Measurements from ENCODE around the gene ALX4. TPM values are rescaled to one million over a fixed set of nuclear protein-coding genes. Genes with fewer than 3 reads are reported as not detected.

The ALX4 gene
- total RNA-seq, 2 experiments from 2014 or later = not detected

DNA sequence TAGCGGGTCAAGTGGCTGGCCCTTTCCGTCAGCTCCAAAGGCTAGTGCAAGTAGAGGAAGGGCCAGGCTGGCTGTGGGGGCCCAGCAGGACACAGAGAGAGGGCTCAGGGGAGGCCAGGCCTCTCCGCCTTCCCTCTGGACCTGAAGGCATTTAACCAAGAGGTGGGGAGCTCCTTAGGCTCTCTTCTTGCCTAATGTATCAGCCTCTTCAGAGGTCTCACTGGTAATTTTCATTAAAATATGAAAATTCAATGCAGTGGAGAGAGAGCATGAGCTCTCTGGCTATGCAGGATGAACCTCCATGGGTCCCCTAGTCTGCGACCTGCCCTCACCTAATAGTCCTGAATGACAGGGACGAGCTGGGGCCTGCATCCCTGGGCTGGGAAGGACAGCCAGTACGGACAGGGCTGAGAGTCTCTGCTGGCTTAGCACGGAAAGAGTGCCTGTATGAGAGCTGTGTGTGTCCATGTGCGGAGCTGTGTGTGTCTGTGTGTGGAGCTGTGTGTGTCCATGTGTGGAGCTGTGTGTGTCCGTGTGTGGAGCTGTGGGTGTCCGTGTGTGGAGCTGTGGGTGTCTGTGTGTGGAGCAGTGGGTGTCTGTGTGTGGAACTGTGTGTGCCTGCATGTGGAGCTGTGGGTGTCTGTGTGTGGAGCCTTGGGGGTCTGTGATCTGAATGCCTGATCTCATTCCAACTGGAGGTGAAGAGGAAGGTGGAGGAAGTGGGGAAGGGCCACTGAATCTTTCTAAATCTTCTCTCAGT, 2.4 kb downstream of the ALX4 start:
- H3K4me3 Mint-ChIP-seq = no peak overlapping the region
- no peak for DNase-seq
- H3K36me3 Mint-ChIP-seq (ENCODE audit: low read depth) = peaks cover 13% of the 10 kb centered on the region
- ChIA-PET POLR2A (interaction anchor here (1.8 kb wide), 1 partner anchor 13 kb away, joined by 4 read pairs; no protein-coding TSS in a partner anchor), CTCF (interaction anchor here (0.7 kb wide), 1 partner anchor 9 kb away, joined by 3 read pairs; no protein-coding TSS in a partner anchor)
- H3K27ac Mint-ChIP-seq = no peak overlapping the region
- H3K27me3 Mint-ChIP-seq = peaks cover 92% of the 10 kb centered on the region
- H3K9me3 Mint-ChIP-seq = no peaks in the 10 kb centered on the region
- peaks cover 36% of the 10 kb centered on the region for H3K4me1 Mint-ChIP-seq

- ChIA-PET CTCF (no interaction called here), POLR2A (interaction anchor here (1.8 kb wide), 1 partner anchor 13 kb away, joined by 4 read pairs; no protein-coding TSS in a partner anchor)
- Mint-ChIP-seq H3K36me3 (ENCODE audit: low read depth) (peaks cover 13% of the 10 kb centered on the region), H3K4me3 (peak overlapping the region; percentile 81), H3K27me3 (peaks cover 92% of the 10 kb centered on the region), H3K4me1 (peaks cover 36% of the 10 kb centered on the region), H3K9me3 (no peaks in the 10 kb centered on the region), H3K27ac (no peak overlapping the region)
- no peak for DNase-seq
Observed at GRCh38 chr11:44306918-44307244, 3.1 kb downstream of the ALX4 start.

- H3K9me3 Mint-ChIP-seq = no peaks in the 10 kb centered on the region
- DNase-seq = no peak
- peaks cover 36% of the 10 kb centered on the region for H3K4me1 Mint-ChIP-seq
- peaks cover 89% of the 10 kb centered on the region for H3K27me3 Mint-ChIP-seq
- peak overlapping the region; percentile 81 for H3K4me3 Mint-ChIP-seq
- H3K36me3 Mint-ChIP-seq (ENCODE audit: low read depth) = peaks cover 13% of the 10 kb centered on the region
- ChIA-PET CTCF (no interaction called here), POLR2A (no interaction called here)
- H3K27ac Mint-ChIP-seq = no peak overlapping the region
Observed at GRCh38 chr11:44306052-44306917, 3.7 kb downstream of the ALX4 start.

DNA sequence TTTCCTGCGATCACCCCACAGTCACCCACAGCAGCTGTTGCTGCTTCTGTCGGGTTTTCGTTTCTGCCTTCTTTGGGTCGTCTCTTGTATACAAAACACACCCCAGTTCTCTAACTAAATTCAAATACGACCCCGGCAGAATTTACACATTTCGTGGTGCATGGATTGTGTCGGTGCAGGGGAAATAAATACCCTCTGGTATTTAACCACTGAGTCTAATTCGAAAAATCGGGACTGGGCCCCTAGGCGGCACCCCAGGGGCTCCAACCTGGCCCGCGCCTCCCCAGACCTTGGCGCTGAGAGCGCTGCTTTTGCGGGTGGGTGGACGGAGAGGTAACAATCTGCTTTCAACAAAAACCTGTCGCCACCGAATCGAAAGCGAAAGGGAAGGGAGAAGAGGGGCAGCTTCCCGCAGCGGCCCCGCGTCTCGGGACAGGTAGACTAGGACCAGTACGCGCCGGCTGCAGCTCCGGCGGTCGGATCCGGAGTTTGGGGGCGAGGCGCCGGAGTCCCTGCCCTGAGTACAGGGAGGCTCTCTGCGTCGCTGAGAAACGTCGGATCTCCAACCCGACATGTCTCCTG, 4.4 kb downstream of the ALX4 start:
- H3K9me3 Mint-ChIP-seq = no peaks in the 10 kb centered on the region
- ChIA-PET CTCF (interaction anchor here (1.2 kb wide), 1 partner anchor 142 kb away, joined by 3 read pairs; no protein-coding TSS in a partner anchor), POLR2A (interaction anchor here (1.3 kb wide), 1 partner anchor 12 kb away, joined by 4 read pairs; no protein-coding TSS in a partner anchor)
- H3K36me3 Mint-ChIP-seq (ENCODE audit: low read depth) = peaks cover 9% of the 10 kb centered on the region
- H3K4me1 Mint-ChIP-seq = peaks cover 34% of the 10 kb centered on the region
- H3K4me3 Mint-ChIP-seq = peak overlapping the region; percentile 81
- DNase-seq = peak; percentile 63
- no peak overlapping the region for H3K27ac Mint-ChIP-seq
- peaks cover 82% of the 10 kb centered on the region for H3K27me3 Mint-ChIP-seq

- H3K36me3 Mint-ChIP-seq (ENCODE audit: low read depth) = peaks cover 9% of the 10 kb centered on the region
- no peaks in the 10 kb centered on the region for H3K9me3 Mint-ChIP-seq
- H3K4me3 Mint-ChIP-seq = peak overlapping the region; percentile 81
- peaks cover 34% of the 10 kb centered on the region for H3K4me1 Mint-ChIP-seq
- ChIA-PET POLR2A (interaction anchor here (1.3 kb wide), 1 partner anchor 12 kb away, joined by 4 read pairs; no protein-coding TSS in a partner anchor), CTCF (interaction anchor here (1.2 kb wide), 2 partner anchors 19 to 141 kb away, joined by 3 read pairs; no protein-coding TSS in a partner anchor)
- no peak overlapping the region for H3K27ac Mint-ChIP-seq
- DNase-seq = no peak
- H3K27me3 Mint-ChIP-seq = peaks cover 82% of the 10 kb centered on the region
Observed at GRCh38 chr11:44305026-44305469, 4.9 kb downstream of the ALX4 start.

DNA sequence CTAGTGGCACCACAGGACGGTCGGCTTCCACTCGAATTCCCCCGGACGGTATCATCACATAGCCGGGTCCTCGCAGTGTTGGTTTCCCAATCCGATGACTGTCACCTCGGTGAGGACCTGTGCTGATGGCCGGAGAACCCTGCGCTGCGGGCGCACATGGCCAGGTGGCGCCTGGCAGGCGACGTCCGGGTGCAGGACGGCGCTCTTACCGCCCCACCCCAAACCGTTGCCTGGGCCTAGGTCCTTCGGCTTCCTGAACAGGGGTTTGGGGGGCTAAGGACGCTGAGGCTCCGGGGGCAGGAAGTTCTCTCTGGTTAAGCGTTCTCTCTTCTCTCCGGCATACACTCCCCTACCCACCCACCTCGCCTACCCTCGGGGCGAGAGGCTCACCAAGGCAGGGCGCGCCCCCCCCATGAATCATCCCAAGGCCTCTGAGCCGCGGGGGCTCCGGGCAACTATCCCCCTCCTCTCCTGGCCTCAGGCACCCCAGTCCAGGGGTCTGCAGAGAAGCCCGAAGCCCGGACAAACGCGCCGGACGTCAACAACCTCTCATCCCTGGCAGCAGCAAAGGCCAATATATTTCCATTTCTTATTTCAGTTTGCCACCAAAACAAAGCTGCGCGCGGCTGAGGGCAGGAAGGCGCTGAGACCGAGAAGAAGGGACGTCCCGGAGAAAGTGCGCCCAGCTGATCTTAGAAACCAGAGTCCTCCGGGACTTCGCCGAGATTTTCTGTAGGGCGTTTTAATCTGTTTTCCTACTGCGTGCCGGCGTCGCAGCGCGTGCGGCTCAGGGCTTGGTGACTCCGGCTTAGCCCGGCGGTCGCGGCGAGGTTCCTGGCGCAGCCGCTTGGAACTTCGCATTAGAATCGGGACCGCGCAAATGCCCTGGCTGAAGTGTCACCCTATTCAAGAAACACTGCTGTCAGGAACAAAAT, 5.6 kb downstream of the ALX4 start:
- ChIA-PET POLR2A (interaction anchor here (1.3 kb wide), 1 partner anchor 13 kb away, joined by 4 read pairs; no protein-coding TSS in a partner anchor), CTCF (interaction anchor here (1.2 kb wide), 2 partner anchors 18 to 140 kb away, joined by 3 read pairs; no protein-coding TSS in a partner anchor)
- DNase-seq = no peak
- H3K27ac Mint-ChIP-seq = no peak overlapping the region
- H3K36me3 Mint-ChIP-seq (ENCODE audit: low read depth) = peaks cover 9% of the 10 kb centered on the region
- H3K4me3 Mint-ChIP-seq = peak overlapping the region; percentile 81
- no peaks in the 10 kb centered on the region for H3K9me3 Mint-ChIP-seq
- peaks cover 32% of the 10 kb centered on the region for H3K4me1 Mint-ChIP-seq
- peaks cover 82% of the 10 kb centered on the region for H3K27me3 Mint-ChIP-seq

DNA sequence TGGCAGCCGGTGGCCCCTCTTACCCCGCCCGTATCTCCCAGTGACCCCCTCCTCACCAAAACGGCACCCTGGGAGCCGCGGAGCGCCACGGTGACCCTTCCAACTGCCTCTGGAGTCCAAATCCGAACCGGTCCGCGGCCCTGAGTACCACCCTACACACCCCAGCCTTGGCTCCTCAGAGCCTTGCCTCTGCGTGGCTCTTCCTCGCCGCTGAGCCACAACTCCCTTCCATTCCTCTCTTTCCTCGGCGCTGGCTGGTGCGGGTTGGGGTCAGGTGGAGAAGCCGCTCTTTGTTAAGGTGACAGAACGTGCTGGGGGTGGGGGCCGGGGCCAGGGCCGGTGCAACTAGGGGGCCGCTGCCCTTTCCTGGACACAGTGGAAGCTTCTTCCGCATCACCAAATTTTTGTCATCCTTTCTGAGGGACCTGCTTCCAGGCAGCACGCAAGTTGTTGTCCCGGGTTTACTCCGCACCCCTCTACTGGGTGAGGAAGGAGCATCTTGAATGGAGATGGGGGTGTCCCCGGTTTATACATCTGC, 6.5 kb downstream of the ALX4 start:
- DNase-seq = no peak
- CTCF ChIA-PET = no interaction called here
- peaks cover 30% of the 10 kb centered on the region for H3K4me1 Mint-ChIP-seq
- H3K36me3 Mint-ChIP-seq (ENCODE audit: low read depth) = peaks cover 9% of the 10 kb centered on the region
- H3K27ac Mint-ChIP-seq = no peak overlapping the region
- H3K4me3 Mint-ChIP-seq = no peak overlapping the region
- no peaks in the 10 kb centered on the region for H3K9me3 Mint-ChIP-seq
- POLR2A ChIA-PET = no interaction called here
- peaks cover 75% of the 10 kb centered on the region for H3K27me3 Mint-ChIP-seq

DNA sequence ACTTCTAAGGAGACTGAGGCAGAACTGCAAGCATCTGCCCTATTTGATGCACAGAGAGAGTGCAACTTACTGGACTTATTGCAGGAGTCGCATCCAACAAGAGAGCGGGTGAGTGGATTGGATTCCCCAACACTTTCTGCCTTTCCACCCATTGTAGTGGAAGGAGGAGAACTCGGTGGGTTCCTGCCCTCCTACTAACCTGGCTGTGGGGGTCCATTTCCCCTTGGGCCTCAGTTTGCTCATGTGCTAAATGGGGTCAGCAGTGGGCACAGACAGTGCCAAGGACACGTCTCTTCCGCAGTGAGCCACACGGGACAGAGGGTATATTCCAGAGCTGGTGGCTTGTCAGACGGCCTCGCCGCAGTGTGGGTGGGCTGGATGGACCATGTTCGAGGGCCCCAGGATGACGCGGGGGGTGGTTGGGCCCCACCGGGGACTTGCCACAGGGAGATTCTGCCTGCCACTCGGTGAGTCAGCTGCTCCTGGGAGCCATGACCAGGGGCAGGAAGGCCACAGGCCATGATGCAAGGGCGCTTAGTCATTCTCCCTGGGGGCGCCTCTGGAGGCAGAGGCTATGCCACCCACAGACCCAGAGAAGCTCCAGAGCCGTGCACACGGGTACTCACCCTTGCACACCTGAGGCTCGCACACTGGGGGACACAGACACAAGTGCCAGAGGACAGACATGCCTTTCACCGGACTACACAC, 8.2 kb downstream of the ALX4 start:
- H3K9me3 Mint-ChIP-seq = no peaks in the 10 kb centered on the region
- POLR2A ChIA-PET = interaction anchor here (1.2 kb wide), 1 partner anchor 22 kb away, joined by 3 read pairs; no protein-coding TSS in a partner anchor
- DNase-seq = no peak
- H3K4me1 Mint-ChIP-seq = peaks cover 28% of the 10 kb centered on the region
- no peak overlapping the region for H3K4me3 Mint-ChIP-seq
- CTCF ChIA-PET = no interaction called here
- H3K27ac Mint-ChIP-seq = no peak overlapping the region
- H3K36me3 Mint-ChIP-seq (ENCODE audit: low read depth) = peaks cover 9% of the 10 kb centered on the region
- peaks cover 60% of the 10 kb centered on the region for H3K27me3 Mint-ChIP-seq

DNA sequence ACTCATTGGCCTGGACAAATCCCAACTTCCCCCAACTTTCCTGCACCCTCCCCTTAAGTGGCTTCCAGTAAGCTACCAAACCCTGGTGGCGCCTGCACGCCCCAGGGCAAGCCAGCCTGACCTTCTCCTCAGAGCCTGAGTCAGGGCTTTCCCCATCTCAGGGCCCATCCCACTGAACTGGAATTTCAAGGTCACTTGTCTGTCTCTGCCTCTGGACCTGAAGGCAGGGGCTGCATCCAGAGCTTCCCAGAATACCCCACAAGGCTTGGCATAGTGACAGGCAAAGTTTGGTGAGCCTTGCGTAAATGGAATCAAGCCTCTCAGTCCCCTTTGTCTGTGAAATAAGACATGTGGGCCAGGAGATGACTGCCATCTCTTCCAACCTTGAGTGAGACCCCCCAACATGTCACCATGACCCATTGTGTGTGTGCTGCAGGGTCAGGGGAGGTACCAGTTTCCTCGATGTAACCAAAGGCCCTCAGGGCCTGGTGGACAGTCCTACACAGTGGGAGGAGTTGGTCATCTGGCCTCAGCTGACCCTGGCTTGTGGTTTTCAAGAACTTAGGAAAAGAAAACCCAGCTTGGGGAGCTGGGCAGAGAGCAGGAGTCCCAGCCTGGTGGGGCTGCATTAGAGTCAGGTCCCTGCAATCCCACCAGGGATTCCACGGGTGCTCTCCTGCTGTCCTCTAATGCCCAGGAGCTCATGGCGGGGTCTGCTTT, 8.9 kb downstream of the ALX4 start:
- ChIA-PET POLR2A (no interaction called here), CTCF (no interaction called here)
- no peak overlapping the region for H3K4me3 Mint-ChIP-seq
- H3K9me3 Mint-ChIP-seq = no peaks in the 10 kb centered on the region
- peaks cover 9% of the 10 kb centered on the region for H3K36me3 Mint-ChIP-seq (ENCODE audit: low read depth)
- H3K27ac Mint-ChIP-seq = no peak overlapping the region
- peaks cover 24% of the 10 kb centered on the region for H3K4me1 Mint-ChIP-seq
- DNase-seq = no peak
- H3K27me3 Mint-ChIP-seq = peaks cover 55% of the 10 kb centered on the region

GRCh38 chr11:44298862-44299261, 11.1 kb downstream of the ALX4 start:
- Mint-ChIP-seq H3K27ac (no peak overlapping the region), H3K9me3 (no peaks in the 10 kb centered on the region), H3K36me3 (ENCODE audit: low read depth) (no peaks in the 10 kb centered on the region), H3K27me3 (peaks cover 38% of the 10 kb centered on the region), H3K4me3 (no peak overlapping the region), H3K4me1 (peaks cover 2% of the 10 kb centered on the region)
- POLR2A ChIA-PET = no interaction called here
- CTCF ChIA-PET = no interaction called here
- DNase-seq = no peak

GRCh38 chr11:44290208-44290607, 19.7 kb downstream of the ALX4 start:
- POLR2A ChIA-PET = no interaction called here
- Mint-ChIP-seq H3K4me3 (no peak overlapping the region), H3K4me1 (no peaks in the 10 kb centered on the region), H3K36me3 (ENCODE audit: low read depth) (no peaks in the 10 kb centered on the region), H3K9me3 (no peaks in the 10 kb centered on the region), H3K27ac (no peak overlapping the region), H3K27me3 (peaks cover 12% of the 10 kb centered on the region)
- DNase-seq = no peak
- CTCF ChIA-PET = no interaction called here
